ENCODE measurements around the gene SNRNP35.
"Not testable (repeated sequence)": the region's sequence is repeated elsewhere in the genome, so short reads cannot be mapped to it uniquely, and the experiment has no call there.

SNRNP35 gene

DNA sequence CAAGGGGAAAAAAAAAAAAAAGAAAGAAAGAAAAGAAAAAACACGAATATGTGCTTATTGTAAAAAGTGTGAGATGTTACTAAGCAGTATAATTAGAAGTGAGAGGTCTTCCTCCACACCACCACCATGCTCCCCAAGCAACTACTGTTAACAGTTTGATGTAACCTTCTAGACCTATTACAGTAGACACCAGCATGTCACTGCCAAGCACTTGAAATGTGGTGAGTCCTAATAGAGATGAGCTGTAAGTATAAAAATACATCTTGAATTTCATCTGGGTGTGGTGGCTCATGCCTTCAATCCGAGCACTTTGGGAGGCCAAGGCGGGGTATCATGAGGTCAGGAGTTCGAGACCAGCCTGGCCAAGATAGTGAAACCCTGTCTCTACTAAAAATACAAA lies 8.1 kb upstream of the SNRNP35 start:
- DNase-seq: no peak

GRCh38 chr12:123450636-123451035 lies 7.3 kb upstream of the SNRNP35 start:
- DNase-seq: no peak

DNA sequence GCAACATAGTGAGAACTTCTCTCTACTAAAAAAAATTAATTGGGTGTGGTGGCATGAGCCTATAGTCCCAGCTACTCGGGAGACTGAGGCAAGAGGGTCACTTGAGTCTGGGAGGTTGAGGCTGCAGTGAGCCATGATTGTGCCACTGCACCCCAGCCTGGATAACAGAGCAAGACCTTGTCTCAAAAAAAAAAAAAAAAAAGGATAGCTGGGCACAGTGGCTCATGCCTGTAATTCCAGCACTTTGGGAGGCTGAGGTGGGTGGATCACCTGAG lies 5.7 kb upstream of the SNRNP35 start:
- DNase-seq: not testable (repeated sequence)

GRCh38 chr12:123453165-123453564 lies 4.8 kb upstream of the SNRNP35 start:
- DNase-seq: no peak

GRCh38 chr12:123463174-123463573 lies 5.2 kb downstream of the SNRNP35 start:
- DNase-seq: not testable (repeated sequence)

DNA sequence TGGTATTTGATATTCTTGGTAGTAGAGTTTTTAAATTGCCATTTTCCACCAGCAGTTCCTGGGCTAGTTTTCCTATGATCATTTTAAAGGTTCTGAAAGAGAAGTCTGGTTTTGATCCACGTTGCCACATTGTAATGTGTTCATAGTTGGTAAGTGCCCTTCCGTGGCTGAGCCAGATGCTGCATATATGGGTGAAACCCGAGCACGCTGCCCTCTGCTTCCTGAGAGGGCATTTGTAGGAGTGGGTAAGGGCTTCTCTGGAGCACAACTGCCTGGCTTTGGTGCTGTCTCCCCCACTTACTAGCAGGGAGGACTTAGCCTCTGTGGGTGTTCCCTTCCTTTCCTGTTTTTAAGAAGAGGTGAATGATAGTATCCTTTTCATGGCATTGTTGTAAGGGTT lies 7.1 kb downstream of the SNRNP35 start:
- no peak for DNase-seq

DNA sequence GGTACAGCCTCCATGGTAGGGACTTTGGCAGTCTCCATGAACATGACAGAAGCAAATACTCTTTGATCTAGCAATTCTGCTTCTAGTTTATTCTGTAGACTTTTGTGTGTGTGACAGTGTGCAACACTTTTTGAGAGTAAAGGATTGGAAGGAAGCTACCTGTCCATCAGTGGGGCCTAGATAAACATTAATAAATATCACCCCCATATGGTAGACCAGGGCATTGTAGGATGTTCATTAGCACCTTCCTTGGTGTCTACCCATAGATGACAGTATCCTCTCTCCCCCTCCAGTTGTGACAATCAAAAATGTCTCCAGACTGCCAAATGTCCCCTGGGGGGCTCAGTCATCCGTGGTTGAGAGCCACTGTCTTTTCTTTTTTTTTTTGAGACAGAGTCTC lies 10.8 kb downstream of the SNRNP35 start:
- DNase-seq: no peak

DNA sequence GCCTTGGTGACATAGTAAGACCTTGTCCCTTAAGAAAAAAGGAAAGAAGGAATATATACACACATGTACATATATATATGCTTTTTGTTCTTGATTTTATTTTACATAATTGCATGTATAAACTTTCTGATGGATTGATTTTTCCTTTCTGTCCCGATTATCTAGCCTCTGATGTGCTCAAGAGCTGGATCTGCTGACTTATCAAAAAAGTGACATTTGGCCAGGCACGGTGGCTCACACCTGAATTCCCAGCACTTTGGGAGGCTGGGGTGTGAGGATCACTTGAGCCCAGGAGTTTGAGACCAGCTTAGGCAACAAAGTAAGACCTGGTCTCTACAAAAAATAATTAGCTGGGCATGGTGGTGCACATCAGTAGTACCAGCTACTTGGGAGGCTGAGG lies 12.0 kb downstream of the SNRNP35 start:
- DNase-seq: no peak

DNA sequence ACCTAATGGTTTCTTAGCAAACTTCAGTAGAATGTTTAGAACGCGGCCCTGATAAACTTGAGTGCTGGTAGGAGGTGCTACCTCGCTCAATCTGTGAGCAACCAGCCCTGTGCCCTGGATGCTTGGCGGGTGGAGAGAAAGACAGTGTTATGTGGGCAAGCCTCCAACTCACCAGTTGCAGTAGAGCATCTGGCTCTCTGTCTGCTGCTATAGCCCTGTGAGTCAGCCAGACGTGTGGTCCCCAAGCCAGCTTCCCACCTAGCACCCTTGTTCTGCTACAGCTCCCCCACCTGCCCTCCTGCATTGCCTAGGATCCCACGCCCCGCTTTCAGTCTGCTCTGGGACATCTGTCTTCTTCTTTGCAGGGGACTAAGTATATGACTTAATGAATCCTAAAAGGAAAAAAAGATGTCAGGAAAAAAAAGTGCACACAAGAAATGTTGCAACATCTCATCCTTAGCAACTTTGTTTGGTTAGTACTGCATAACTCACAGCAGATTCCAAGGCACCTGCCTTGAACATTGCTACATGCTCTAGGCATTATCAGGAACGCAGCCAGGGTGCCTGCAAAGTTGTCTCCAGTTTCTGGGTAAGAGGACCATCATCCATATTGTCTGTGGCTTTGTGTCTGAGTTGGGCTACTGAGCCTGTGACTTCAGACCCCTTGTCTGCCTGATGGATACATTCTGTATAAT lies 13.6 kb downstream of the SNRNP35 start:
- no peak for DNase-seq

- no peak for DNase-seq
Observed at GRCh38 chr12:123472438-123472849, 14.5 kb downstream of the SNRNP35 start.

DNA sequence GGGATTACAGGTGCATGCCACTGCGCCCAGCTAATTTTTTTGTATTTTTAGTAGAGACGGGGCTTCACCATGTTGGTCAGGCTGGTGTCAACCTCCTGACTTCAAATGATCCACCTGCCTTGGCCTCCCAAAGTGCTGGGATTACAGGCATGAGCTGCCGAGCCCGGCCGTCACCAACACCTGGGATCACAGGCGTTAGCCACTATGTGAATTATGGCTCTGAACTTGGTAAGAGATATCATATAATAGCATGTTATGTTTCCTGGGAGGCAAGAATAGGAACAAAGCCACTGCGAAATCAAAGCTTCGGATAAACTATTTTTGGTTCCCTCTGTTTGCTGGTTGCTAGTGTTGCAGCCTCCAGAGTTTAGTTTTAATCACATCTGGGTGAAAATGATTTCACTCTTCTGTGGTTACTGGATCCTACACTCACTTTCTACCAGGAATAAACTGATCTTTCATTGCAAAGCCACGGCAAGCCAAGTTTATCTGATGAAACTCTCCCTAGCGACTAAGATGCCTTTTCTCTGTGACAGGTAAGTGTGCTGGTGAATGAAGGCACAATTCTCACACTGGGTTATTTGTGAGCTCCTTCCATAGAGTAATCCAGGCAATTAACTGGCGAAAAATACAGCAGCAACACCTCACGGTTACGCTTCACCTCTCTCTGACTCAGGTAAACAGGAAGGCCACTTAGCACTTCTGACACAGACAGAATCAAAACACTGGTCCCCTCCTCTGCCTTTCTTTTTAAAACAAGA lies 16.7 kb downstream of the SNRNP35 start:
- no peak for DNase-seq

GRCh38 chr12:123475246-123475703 lies 17.3 kb downstream of the SNRNP35 start:
- no peak for DNase-seq

- no peak for DNase-seq
Observed at GRCh38 chr12:123478069-123478468, 20.1 kb downstream of the SNRNP35 start.

- no peak for DNase-seq
Observed at GRCh38 chr12:123478762-123479161, 20.8 kb downstream of the SNRNP35 start.

GRCh38 chr12:123479442-123480180 lies 21.7 kb downstream of the SNRNP35 start:
- no peak for DNase-seq

GRCh38 chr12:123481251-123481650 lies 23.3 kb downstream of the SNRNP35 start:
- not testable (repeated sequence) for DNase-seq

GRCh38 chr12:123482876-123483275 lies 24.9 kb downstream of the SNRNP35 start:
- no peak for DNase-seq

DNA sequence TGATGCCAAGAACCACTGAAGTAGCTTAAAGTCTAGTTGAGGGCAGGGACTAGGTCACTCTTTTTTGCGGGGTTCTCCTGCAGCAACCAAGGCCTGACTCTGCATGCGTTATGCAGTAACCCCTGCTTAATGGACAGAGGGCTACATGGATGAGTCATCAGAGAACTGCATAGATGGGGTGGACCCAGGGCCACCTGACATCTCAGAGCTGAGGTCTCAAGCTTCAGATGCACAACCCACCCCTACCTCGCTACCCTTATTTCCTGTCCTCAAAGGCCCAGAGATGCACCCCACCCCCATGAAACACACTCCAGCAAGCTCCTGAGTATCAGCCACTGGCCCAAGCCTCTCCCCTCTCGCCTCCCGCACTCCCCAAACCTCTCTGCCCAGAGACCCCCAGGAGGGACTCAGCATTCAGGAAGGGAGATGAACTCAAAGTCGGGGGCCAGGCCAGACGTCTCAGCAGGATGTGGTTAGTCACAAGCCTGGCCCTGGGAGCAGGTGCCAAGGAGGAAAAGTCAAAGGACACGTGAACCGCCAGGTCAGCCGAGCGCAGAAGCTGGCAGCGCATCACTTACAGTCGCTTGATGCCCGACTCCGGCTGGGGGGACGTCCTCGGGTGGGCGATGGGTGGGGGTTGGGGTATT lies 25.8 kb downstream of the SNRNP35 start:
- DNase-seq: no peak

DNA sequence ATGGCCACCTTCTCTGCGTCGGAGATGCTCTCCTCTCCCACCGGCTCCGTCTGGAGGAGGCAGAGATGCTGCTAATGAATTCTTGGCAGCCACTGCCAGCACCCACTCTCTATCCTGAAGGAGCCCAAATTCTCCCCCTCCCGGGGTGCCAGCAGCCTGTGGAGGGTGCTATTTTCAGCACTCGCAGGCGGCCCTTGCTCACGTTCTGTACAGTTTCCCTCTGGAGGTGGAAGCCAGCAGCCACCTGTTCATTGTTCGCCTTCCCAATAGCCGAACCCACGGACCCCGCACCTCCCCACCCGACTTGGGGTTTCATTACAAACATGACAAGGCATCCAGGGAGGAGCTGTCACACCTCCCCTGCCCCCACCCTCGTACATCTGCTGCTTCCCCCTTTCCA lies 27.8 kb downstream of the SNRNP35 start:
- no peak for DNase-seq

GRCh38 chr12:123487428-123487827 lies 29.5 kb downstream of the SNRNP35 start:
- no peak for DNase-seq

DNA sequence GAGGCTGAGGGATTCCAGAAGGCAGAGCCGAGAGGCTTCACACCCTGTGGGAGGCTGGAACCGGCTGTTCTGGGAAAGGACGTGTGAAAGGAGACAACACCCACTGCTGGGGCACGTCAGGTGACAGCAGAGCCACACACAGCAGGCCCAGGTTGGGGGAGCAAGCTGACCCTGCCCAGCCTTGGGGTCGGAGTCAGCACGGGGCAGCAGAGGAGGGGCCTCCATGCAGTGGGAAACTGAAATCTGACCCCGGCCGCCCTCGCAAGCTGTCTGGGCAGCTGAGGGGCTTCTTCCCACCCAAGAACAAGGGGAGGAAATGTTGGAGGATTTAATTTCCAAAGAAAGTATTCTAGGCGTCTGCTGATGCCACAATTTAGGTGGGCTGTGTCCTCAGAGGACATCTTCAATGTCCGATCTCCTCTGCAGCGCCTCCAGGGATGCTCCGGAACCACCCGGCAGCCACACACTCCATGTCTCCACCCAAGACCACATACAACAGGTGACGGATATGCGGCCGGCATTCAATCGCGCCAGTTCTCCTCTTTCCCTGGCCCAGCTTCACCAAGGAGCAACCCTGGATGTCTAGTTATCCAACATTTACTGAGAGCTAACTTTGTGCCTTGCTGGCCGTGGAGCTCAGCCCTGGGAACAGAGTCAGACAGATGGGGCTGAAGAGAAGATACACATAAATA lies 30.7 kb downstream of the SNRNP35 start:
- no peak for DNase-seq

DNA sequence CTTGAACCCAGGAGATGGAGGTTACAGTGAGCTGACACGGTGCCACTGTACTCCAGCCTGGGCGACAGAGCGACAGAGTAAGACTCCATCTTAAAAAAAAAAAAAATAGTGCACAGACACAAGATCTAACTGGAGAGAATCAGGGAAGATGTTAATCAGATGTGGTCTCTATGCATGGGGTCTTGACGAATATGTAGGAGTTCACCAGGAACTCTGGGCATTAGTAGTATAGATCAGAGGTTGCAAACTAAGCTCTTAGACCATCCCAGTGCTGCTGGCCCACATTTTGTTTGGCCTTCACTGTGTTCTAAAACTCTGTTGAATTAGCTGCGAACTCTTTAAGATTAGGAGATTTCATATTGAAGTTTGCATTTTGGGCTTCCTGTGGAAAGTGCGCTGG lies 31.6 kb downstream of the SNRNP35 start:
- no peak for DNase-seq

GRCh38 chr12:123490089-123490488 lies 32.1 kb downstream of the SNRNP35 start:
- DNase-seq: no peak

Measured in NCI-H510A (cell line).